Panc1 (cell line): Measurements from ENCODE around the gene SLC45A1. TPM values are rescaled to one million over a fixed set of nuclear protein-coding genes. Genes with fewer than 3 reads are reported as not detected.
A peak's percentile ranks its signal among the peaks of the same experiment; 100 is the strongest.

Experiments used
- ATAC-seq: fragments of 200-7000 bp; cut with Tn5 transposase; 2 replicates; pipeline ENCODE4 v1.9.1; 2020; ENCODE audit warnings: mild to moderate bottlenecking, moderate library complexity
- BruUV-seq: library from RNA; stranded (reverse); fragments of 400-500 nt; replicated peaks from 2 replicates; lab custom pipeline; 2021; lab: Mats Ljungman, UMichigan
- CTCF ChIA-PET: fragments of 300-600 bp; sonication (Branson Sonifier 250); formaldehyde crosslinking; loops from one replicate; lab custom pipeline; 2022; ENCODE audit warnings: antibody characterized with exemption; lab: Charles Lee
- POLR2A ChIA-PET: fragments of 300-600 bp; sonication (Branson Sonifier 250); formaldehyde crosslinking; loops from one replicate; lab custom pipeline; 2022; ENCODE audit warnings: antibody characterized with exemption; lab: Charles Lee
- DNase-seq: peaks from one replicate; pipeline ENCODE4 v3.0.0-alpha.2; 2010; ENCODE audit warnings: low read depth, low spot score
- H3K27ac ChIP-seq: 2 replicates; pipeline ENCODE4 v1.5.1; 2011; ENCODE audit warnings: mild to moderate bottlenecking, low read length, inconsistent platforms
- H3K27me3 ChIP-seq: fragments of 200-500 bp; sonication (Bioruptor generic); 2 replicates; pipeline ENCODE4 v1.6.0; 2014; ENCODE audit warnings: low read length, inconsistent platforms; ENCODE audit not compliant: control insufficient read depth, insufficient read depth
- H3K36me3 ChIP-seq: fragments of 200-500 bp; sonication (Bioruptor generic); 2 replicates; pipeline ENCODE4 v1.5.1; 2014; ENCODE audit warnings: inconsistent platforms, mild to moderate bottlenecking, low read length, moderate library complexity; ENCODE audit not compliant: control insufficient read depth, insufficient read depth
- H3K4me1 ChIP-seq: 2 replicates; pipeline ENCODE4 v1.5.1; 2011; ENCODE audit warnings: inconsistent platforms, mild to moderate bottlenecking, low read length, moderate library complexity; ENCODE audit not compliant: control insufficient read depth, insufficient read depth
- H3K4me3 ChIP-seq, 2 experiments: 2 replicates each; pipeline ENCODE4 v1.5.1; 2011 to 2012; ENCODE audit warnings: low read depth in 2 of 2, low read length in 2 of 2, mild to moderate bottlenecking in 2 of 2, inconsistent platforms in 1 of 2, moderate library complexity in 1 of 2
- H3K9me3 ChIP-seq: fragments of 200-500 bp; sonication (Bioruptor generic); 2 replicates; pipeline ENCODE4 v1.5.1; 2014; ENCODE audit warnings: low read depth, mild to moderate bottlenecking, inconsistent platforms, low read length, moderate library complexity; ENCODE audit not compliant: control insufficient read depth, insufficient read depth
- CTCF ChIP-seq: fragments of 450-650 bp; IDR thresholded peaks from 2 replicates; pipeline ENCODE4 v1.5.1; 2017; ENCODE audit warnings: mild to moderate bottlenecking
- POLR2AphosphoS5 ChIP-seq: IDR thresholded peaks from 2 replicates; pipeline ENCODE4 v1.6.1; 2012; ENCODE audit warnings: mild to moderate bottlenecking, low read depth, low read length, moderate library complexity
- REST ChIP-seq, 2 experiments: IDR thresholded peaks; 2 replicates each; pipeline ENCODE4 v1.6.1; 2011 to 2012; ENCODE audit warnings: low read depth in 2 of 2, control low read depth in 1 of 2, low read length in 1 of 2, mild to moderate bottlenecking in 1 of 2, moderate library complexity in 1 of 2; ENCODE audit not compliant: insufficient read depth in 1 of 2
- SIN3A ChIP-seq: IDR thresholded peaks from 2 replicates; pipeline ENCODE4 v1.6.1; 2012; ENCODE audit warnings: low read depth, mild to moderate bottlenecking, low read length, moderate library complexity, borderline replicate concordance; ENCODE audit not compliant: insufficient read depth
- TCF7L2 ChIP-seq: IDR thresholded peaks from 2 replicates; pipeline ENCODE4 v1.6.1; 2011; ENCODE audit warnings: mild to moderate bottlenecking, low read depth, low read length, inconsistent platforms
- in situ Hi-C: cut with HindIII; loops from 2 replicates; pipeline ENCODE4 v1.10.0; 2016; ENCODE audit warnings: low sequenced_read_pairs, low pct_unique_long_range_greater_than_20kb
- intact Hi-C: fragments of 100-400 bp; cut with micrococcal nuclease; formaldehyde crosslinking; loops from one replicate; pipeline ENCODE4 v1.10.0; 2022; ENCODE audit not compliant: unreplicated experiment
- total RNA-seq: library from RNA; stranded (reverse); gene quantifications from one replicate; pipeline ENCODE4 v1.2.1, GENCODE V29; 2021; ENCODE audit not compliant: unreplicated experiment

SLC45A1 gene
- total RNA-seq, 1 experiment from 2014 or later, result 11.3 TPM

- intact Hi-C loops (no loop called here), in situ Hi-C loops (no loop called here)
- TF ChIP-seq CTCF (no peak; the same call in 1 of the 2 replicates), POLR2AphosphoS5 (peak; percentile 16; the same call in 1 of the 2 replicates), SIN3A (no peak), REST (IDR thresholded peaks at IDR 0.05; ENCODE audit: insufficient read depth in 1 of 2, low read depth in 2 of 2, low read length in 1 of 2) (no peak), TCF7L2 (no peak)
- peak; percentile 17 for ATAC-seq
- Histone ChIP-seq H3K9me3 (no peaks in the 10 kb centered on the region), H3K4me3 (no peak overlapping the region), H3K27ac (no peak overlapping the region), H3K4me1 (peaks cover 3% of the 10 kb centered on the region; the same call in 1 of the 2 replicates), H3K36me3 (peaks cover 30% of the 10 kb centered on the region), H3K27me3 (no peaks in the 10 kb centered on the region)
- CTCF ChIA-PET, result interaction anchor here (0.5 to 1.2 kb wide), 2 partner anchors 10 to 558 kb away, joined by 3 to 5 read pairs; no protein-coding TSS in a partner anchor
- no peak for DNase-seq
- BruUV-seq, result no TSS peak
- POLR2A ChIA-PET, result no interaction called here
These were observed 41.1 kb downstream of the SLC45A1 start for GRCh38 chr1:8358897-8359616.

DNA sequence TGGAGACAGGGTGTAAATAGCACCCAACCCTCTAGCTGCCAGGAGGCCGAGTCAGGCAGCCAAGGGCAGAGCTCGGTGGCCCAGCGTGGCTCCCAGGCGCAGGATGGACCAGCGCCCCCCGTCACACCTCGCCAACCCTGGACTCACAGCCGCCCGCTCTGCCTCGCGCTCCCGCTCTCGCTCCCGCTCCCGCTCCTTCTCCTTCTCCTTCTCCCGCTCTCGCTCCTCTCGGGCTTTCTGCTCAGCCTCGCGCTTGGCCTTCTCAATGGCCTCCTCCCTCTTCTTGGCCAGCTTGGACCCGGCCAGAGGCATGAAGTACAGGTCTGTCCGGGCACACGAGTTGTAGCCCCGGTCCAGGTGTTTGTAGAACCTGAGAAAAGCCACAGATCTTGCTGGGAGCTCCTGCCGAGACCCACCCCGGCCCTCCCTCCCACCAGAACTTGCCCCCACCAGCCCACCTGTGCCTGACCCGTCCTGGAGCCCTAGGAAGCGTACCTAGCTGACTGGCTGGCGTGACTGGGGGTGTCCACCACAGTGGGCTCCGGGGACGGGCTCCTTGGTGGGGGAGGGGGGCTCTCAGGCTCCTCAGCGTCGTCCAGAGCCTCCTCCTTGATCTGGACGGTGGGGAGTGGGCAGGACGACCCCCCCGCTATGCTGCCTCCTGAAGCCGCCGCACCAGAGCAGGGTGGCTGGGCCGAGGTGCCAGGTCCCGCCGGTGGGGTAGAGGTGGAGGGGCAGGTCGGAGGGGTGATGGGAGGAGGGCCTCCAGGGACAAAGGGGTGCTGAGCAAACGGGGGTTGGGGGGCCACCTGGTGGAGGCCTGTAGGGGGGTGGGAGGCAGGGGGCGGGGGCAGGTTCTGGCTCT is 41.9 kb downstream of the SLC45A1 start:
- Histone ChIP-seq H3K9me3 (no peaks in the 10 kb centered on the region), H3K4me1 (peaks cover 6% of the 10 kb centered on the region; the same call in 1 of the 2 replicates), H3K27me3 (no peaks in the 10 kb centered on the region), H3K36me3 (peaks cover 23% of the 10 kb centered on the region), H3K27ac (no peak overlapping the region; the same call in 1 of the 2 replicates), H3K4me3 (no peak overlapping the region)
- in situ Hi-C loops (no loop called here), intact Hi-C loops (no loop called here)
- POLR2A ChIA-PET, result no interaction called here
- CTCF ChIA-PET, result no interaction called here
- no peak for ATAC-seq
- no peak for DNase-seq
- BruUV-seq, result no TSS peak
- TF ChIP-seq CTCF (no peak), REST (IDR thresholded peaks at IDR 0.05; ENCODE audit: insufficient read depth in 1 of 2, low read depth in 2 of 2, low read length in 1 of 2) (no peak), POLR2AphosphoS5 (no peak), TCF7L2 (no peak), SIN3A (no peak)
